Fibroblast of peridontal ligament (primary cell): ENCODE results near the gene COLQ.
"Not testable (repeated sequence)": the region's sequence is repeated elsewhere in the genome, so short reads cannot be mapped to it uniquely, and the experiment has no call there.

Experiments
- DNase-seq: peaks from one replicate; pipeline ENCODE4 v3.0.0-alpha.2; 2010; ENCODE audit errors: extremely low read depth

COLQ gene

GRCh38 chr3:15427182-15427880 is 94.2 kb downstream of the COLQ start, which contains the start of the genes EAF1 and METTL6:
Gene EAF1 (plus strand): TSS chr3:15427598. CDS start chr3:15427780, 182 bp downstream.
Gene METTL6 (minus strand): TSS chr3:15427544. CDS start chr3:15426511, 1,033 bp downstream.
- peak; percentile 74 for DNase-seq

DNA sequence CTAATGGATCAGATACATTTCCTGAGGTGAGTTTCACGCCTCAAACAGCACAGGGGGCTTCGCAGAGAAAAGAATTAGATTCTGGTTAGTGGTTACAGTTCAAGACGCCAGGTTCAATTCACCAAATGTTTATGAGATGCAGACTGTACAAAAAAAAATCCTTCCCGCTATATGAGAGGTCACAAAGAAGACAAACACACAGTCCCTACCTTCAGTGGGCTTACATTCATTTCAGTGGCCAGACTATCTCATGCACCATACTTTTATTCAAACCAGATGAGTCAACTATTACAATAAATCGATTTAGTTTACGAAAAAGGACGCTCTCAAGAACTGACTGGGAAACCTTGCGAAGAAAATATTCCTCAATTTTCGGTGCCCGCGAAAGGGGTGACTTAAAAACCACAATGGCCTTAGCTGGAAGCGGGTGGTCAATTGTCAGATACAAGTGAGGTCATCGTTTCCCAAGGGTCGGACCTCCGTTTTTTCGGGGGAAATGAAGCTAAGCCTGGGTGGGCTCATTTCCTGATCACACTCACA is 94.9 kb downstream of the COLQ start:
- no peak for DNase-seq

GRCh38 chr3:15420871-15421270 is 100.6 kb downstream of the COLQ start:
- no peak for DNase-seq

- DNase-seq: not testable (repeated sequence)
These were observed 110.5 kb downstream of the COLQ start for GRCh38 chr3:15410966-15411365.

DNA sequence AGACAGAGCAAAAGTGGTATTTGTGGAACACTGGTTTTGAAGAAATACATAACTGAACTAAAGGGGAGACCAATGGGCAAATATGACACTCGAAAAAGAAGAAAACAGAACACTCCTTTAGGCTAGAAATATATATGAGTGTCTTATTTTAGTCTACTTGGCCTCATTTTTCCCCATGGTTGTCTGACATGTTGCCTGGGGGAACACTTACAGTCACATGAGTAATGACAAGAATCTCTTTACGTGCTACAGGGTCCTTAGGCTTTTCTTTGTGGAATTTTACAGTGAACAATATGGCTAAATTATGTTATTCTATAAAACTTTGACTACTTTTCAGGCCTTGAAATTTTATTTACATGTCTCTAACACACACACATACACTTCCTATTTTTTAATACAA is 111.7 kb downstream of the COLQ start:
- no peak for DNase-seq

DNA sequence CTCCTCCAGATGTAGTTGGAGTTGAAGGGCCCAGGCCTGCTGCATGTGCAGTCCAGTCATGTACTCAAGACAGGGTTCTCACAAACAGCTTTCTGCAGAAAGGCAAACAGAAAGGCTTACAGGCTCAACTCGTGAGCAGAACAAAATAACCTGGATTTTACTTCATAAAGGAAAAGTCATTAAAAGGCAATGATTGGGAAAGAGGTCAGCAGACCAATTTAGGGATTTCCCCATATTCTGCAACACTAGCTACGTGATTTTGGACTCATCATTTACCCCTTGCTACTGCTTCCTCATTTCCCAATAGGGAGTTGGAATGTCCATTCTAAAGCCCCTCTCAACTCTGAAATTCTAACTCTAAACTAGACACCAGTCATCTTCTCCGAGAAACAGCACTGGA is 112.3 kb downstream of the COLQ start:
- DNase-seq: no peak

GRCh38 chr3:15405448-15406050 is 116.0 kb downstream of the COLQ start:
- peak; percentile 86 for DNase-seq

- no peak for DNase-seq
These were observed 116.7 kb downstream of the COLQ start for GRCh38 chr3:15404767-15405166.

DNA sequence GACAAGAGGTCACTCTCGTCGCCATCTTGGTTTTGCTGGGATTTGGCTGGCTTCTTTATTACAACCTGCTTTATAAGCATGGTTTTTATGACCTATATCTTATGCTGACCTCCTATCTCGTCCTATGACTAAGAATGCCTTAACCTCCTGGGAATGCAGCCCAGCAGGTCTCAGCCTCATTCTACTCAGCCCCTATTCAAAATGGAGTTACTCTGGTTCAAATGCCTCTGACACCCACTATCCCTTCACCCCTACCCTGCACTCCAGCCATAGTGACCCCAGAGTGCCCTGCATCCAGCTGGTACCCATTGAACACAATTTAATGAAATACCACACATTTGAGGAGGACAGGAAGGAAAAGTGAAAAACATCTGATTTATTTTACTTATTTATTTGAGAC is 117.5 kb downstream of the COLQ start:
- DNase-seq: no peak

DNA sequence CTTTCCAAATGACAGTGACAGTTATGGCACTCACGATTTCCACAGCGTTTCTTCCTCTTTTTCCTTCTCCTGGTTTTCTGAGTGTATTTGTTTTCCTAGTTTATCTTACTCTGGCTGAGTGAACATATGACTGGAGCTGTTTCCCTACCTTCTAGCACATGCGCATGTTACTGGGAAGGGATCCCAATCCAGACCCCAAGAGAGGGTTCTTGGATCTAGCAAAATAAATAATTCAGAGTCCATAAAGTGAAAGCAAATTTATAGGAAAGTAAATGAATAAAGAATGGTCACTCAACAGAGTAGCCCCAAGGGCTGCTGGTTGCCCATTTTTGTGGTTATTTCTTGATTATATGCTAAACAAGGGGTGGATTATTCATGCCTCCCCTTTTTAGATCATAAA is 118.0 kb downstream of the COLQ start:
- peak; percentile 72 for DNase-seq

DNA sequence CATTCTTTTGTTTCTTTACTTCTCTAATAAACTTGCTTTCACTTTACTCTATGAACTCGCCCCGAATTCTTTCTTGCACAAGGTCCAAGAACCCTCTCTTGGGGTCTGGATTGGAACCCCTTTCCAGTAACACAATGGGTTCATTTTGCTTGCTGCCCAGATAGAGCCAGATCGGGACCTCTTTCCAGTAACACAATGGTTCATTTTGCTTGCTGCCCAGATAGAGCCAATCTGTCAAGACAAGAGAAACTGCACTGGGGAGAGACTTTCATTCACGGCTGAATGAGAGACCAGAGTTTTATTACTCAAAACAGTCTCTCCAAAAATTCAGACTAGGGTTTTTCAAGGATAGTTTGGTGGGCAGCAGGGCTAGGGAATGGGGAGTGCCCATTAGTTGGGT is 119.6 kb downstream of the COLQ start:
- DNase-seq: no peak
